Fibroblast of upper back skin (primary cell): ENCODE measurements around the gene ALS2CL.

ENCODE experiments used
- DNase-seq: peaks from one replicate; pipeline ENCODE4 v3.0.0-alpha.2; 2013

Gene ALS2CL

GRCh38 chr3:46716461-46717441, 23.3 kb upstream of the ALS2CL start:
- DNase-seq = no peak

- DNase-seq = no peak
Observed at GRCh38 chr3:46715507-46716175, 22.2 kb upstream of the ALS2CL start.

GRCh38 chr3:46714728-46715506, 21.4 kb upstream of the ALS2CL start:
- no peak for DNase-seq

DNA sequence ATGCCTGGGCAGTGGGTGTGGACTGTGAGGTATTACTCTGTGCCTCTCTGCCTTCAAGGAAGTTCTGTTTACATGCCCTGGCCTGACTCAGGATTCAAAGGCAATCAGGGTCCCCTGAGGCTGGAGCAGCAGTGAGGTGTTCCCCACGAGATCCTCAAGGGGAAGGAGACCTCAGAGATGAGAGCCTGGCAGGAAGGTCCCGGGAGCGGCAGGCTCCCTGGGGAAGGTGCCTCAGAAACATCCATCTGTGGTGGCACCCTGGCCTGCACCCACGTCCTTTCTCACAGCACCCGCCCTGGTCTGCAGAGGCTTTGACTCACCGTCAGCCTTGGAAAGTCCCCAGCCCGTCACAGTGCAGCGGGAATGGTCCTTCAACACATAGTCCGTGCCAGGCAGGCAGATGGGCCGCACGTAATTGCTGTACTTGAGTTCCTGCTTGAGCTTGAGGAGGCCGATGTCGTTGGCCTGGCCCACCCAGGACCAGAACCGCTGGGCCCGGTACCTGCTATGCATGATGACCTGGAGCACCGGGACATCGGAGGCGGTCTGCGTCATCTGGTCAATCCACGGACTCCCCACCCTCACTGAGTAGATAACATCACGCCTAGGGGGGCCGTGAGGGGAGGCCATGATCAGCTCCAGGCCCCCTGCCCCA, 20.5 kb upstream of the ALS2CL start:
- no peak for DNase-seq

GRCh38 chr3:46713050-46713897, 19.8 kb upstream of the ALS2CL start:
- no peak for DNase-seq

- DNase-seq = no peak
Observed at GRCh38 chr3:46712191-46713049, 18.9 kb upstream of the ALS2CL start.

GRCh38 chr3:46711760-46712159, 18.3 kb upstream of the ALS2CL start:
- no peak for DNase-seq

DNA sequence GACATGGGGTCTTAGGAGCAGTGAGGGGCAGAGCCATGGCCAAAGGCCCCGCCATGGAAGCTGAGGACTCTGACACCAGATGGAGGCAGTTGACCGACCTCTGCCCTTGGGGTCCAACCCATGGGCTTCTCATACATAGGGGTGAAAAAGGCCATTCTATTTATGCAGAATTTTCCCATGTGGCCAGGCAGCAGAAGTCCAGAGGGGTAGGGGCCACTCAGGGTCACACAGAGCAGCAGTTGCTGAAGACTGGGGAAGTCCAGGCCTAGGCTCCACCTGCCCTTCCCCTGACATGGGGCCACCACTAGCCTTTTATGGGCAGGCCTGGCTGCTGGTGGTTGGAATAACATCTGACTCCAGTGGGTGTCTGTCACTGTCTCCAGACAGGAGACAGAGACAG, 17.8 kb upstream of the ALS2CL start:
- DNase-seq = no peak

DNA sequence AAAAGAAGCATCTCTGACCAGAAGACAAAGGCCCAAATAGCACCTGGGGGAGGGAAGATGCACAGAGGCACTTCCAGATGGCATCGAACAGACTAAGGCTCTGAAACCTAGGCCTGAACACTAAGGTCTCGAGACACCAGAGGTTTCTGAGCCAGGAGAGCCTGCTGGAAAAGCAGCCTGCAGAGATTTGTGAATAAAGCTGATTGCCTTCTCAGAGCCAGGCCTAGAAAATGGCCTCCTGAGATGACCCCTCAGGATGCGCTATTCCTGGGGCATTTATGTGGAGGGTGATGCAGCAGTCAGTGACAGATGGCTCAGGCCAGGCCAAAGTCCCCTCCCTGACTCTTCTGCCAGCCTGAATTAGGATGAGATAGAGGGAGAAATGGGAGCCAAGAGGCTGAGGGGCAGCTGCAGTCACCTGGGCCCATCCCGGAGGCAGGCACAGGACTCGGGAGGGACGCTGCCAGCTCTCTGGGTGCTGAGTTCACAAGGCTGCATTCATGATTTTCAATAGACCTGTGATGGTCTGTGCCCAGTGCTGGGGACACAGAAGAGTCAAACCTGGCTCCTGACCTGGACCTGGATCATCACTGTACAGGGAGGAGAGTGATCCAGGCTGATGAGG, 17.3 kb upstream of the ALS2CL start:
- DNase-seq = no peak

DNA sequence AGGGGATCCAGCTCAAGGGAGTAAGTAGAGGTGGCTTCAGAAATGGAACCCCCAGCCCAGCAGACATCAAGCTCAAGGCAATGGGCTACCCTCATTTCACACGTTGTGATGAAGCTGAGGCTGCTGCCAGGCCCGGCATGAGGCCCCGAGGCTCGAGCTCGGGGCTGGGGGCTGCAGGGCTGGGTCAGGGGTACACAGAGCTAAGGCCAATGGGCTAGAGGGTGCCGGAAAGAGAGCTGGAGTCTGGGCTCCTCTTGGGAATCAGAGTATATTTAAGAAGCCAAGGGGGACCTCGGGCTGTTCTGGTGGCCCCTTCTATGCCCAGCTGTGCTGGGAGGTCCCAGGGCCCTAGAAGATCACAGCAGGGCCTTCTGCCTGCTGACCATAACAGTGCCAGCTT, 16.8 kb upstream of the ALS2CL start:
- no peak for DNase-seq

GRCh38 chr3:46709721-46710120, 16.2 kb upstream of the ALS2CL start:
- DNase-seq = no peak

- no peak for DNase-seq
Observed at GRCh38 chr3:46709157-46709654, 15.7 kb upstream of the ALS2CL start.

DNA sequence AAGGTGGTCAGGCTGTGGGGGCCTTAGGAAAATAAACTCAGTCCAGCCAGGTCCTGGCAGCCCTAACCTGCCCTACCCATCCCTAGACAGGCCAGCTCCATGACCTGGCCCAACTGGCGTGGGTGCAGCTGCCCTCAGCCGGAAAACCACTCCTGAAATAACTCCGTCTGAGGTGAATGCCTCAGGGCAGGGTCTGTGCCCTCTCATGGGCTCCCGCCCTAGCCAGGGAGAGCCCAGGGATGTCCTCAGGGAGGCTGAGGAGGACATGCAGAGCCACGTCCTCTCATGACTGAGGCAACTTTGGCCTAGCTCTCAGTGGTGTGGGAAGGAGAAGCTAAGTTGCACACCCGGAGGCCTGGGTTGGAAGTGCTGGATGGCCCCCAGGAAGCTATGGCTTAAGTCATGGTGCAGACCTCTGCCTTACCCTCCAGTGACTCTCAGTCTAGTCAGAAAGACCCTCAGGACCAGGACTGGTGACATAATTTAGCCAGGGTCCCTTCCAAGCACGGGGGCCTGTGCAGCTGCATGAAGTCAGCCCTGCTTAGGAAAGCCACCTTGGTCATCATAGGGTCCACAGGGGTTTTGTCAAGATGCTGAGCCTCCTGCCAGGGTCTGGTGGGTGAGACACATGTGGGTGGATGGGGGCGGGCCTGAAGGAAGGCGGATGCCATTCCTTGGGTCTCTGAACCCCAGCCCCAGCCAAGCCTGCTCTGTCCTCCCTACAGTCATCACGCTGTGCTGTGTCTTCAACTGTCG, 15.1 kb upstream of the ALS2CL start:
- DNase-seq = no peak

- no peak for DNase-seq
Observed at GRCh38 chr3:46707601-46708011, 14.1 kb upstream of the ALS2CL start.

DNA sequence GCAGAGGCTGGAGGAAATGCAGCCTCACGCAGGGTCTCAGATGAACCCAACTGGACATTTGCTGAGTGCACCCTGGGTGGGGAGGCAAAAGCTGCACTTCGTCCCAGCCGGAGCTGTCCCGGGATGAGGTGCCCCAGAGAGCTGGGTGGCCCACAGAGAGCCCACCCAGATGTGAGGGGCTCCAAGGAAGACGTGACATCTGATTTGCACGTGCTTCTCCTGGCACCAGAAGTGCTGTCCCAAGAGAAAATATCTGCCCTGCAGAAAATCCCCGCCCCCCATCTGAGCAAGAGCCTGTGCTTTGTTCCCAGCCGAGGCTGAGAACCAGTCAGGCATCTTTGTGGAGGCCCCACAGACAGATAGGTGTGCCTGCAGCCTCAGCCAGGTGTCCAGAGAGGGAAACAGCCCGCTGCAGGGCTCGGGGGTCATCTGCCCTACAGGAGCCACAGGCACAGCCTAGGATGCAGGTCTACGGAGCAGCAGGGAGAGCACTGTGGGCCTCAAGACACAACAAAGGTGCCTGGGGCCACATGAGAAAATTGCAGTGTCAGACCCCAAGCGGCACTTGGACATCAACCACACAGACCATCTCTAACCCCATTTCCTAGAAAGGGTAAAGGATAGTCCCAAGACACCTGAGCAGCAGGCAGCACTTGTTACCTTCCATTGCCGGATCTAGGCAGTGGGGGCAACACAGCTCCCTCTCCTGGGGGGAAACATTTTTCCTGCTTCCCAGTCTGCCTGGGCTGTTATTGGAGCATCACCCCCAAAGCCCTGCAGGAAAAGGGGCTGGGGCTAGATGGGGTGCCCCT, 13.5 kb upstream of the ALS2CL start:
- no peak for DNase-seq

DNA sequence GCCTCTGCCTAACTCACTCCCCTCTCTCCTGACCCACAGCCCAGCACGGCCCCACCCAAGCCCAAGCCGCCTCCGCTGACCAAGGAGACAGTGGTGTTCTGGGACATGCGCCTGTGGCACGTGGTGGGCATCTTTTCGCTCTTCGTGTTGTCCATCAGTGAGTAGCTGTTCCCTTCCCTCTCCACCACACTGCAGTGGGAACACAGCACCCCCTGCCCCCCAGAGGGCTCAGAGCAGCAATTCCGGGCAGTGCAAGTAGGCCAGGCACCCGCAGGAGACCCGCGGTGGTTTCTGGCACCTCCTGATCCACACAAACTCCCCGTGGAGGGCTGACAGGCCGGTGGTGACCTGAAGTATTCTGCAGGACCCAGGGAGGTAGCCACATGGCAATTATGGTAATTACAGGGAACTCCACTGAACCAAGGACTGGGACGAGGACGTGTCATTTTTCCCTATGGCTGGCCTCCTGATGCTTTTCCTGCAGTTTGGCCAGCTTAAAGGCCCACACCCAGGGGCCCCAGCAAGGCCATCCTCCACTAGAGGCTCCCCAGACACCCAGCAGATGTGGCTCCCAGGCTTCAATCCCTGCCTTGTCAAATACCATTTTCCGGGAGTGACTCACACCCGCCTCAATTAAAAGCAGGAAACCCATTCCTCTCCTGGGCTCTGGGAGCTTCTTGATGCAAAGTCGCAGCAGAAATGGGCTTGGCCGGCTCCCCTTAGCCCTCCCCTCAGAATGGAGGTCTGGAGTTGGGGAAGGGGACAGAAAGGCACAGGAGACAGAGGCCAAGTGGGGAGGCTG, 12.5 kb upstream of the ALS2CL start:
- DNase-seq = peak; percentile 88

DNA sequence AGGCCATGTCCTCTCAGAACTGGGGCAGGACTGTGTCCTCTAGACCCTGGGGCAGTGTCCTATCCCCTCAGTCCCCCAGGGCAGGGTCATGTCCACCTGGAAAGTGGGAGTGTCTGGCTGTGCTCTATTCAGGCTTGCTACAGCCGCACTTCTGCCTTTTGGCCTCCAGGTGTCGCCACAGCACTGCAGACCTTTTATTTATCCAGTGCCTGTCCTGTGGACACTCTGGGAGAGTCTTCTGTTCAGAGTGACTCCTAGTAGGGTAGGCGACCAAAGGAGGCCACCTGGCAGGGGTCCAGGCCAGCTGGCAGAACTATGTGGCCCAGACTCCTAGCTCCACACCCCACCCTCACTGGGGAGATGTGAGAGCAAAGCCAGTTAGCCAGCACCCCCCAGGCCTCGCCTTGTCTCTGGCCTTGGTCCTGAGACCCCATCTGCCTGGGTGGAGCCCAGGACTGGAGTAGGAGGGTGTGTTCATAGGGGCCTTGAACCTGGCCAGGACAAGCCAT, 11.6 kb upstream of the ALS2CL start:
- DNase-seq = peak; percentile 69
